ENCODE results near the gene SCAP.

The SCAP gene

DNA sequence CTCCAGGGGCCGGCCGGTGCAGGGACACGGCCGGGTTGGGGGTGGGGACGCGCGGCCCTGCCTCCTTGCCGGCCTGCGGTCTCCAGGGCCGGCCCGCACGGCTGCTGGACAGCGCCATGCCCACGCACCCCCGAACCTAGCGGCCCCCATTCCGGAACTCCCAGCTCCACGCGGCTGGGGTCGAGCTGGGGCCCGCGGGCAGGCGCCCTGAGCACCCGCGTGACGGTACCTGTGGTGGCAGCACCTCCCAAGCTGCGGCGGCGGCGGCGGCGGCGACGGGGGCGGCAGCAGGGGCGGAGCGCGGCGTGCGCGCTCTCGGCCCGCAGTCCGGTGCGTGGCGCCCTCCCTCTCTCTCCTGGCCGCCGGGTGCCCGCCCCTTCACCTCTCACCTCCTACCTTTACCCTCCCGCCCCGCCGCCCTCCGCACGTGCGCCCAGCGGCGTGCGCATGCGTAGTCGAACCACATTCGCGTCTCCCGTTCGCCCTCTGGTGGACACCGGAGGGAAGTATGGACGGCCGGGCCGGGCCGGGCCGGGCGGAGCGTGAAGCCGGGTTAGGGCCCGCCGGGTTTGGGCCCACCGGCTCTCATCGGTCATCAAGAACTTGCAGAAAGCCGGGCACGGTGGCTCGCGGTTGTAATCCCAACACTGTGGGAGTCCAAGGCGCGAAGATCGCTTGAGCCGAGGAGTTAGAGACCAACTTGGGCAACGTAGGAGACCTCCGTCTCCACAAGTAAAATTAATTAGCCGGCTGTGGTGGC is at the start of gene SCAP:
SCAP (minus strand) TSS at position 372 of the 760 bp plus-strand sequence. CDS start 32,948 bp downstream, outside the sequence.
- no peaks in the 10 kb centered on the region for H3K36me3 ChIP-seq (ENCODE audit: control insufficient read depth in 2 of 2, insufficient read depth in 2 of 2, low read length in 2 of 2)
- no peaks in the 10 kb centered on the region for H3K9me3 ChIP-seq (ENCODE audit: control insufficient read depth in 2 of 2, low read length in 2 of 2)
- peak within 1 kb of the TSS; percentile 73 to 97 for H3K4me3 ChIP-seq (ENCODE audit: low read length in 2 of 2)
- peak within 1 kb of the TSS; percentile 79 for H3K27ac ChIP-seq (ENCODE audit: low read depth in 2 of 2, low read length in 2 of 2)
- H3K27me3 ChIP-seq (ENCODE audit: control insufficient read depth in 2 of 2, insufficient read depth in 2 of 2, low read length in 2 of 2), result no peaks in the 10 kb centered on the region
- peaks cover 14 to 16% of the 10 kb centered on the region in 2 donors for H3K4me1 ChIP-seq (ENCODE audit: control insufficient read depth in 2 of 2, insufficient read depth in 2 of 2, low read length in 2 of 2)
- H3K9ac ChIP-seq (ENCODE audit: low read depth in 1 of 2, low read length in 2 of 2), result peak within 1 kb of the TSS; percentile 81 to 86

GRCh38 chr3:47523310-47524073 is 47.8 kb upstream of the SCAP start:
- no peak overlapping the region for H3K27ac ChIP-seq (ENCODE audit: low read depth in 2 of 2, low read length in 2 of 2)
- peaks cover 5 to 6% of the 10 kb centered on the region in 2 donors for H3K4me1 ChIP-seq (ENCODE audit: control insufficient read depth in 2 of 2, insufficient read depth in 2 of 2, low read length in 2 of 2)
- no peak overlapping the region for H3K4me3 ChIP-seq (ENCODE audit: low read length in 2 of 2)
- no peak overlapping the region for H3K9ac ChIP-seq (ENCODE audit: low read depth in 1 of 2, low read length in 2 of 2)
- H3K27me3 ChIP-seq (ENCODE audit: control insufficient read depth in 2 of 2, insufficient read depth in 2 of 2, low read length in 2 of 2), result no peaks in the 10 kb centered on the region
- H3K36me3 ChIP-seq (ENCODE audit: control insufficient read depth in 2 of 2, insufficient read depth in 2 of 2, low read length in 2 of 2), result no peaks in the 10 kb centered on the region
- no peaks in the 10 kb centered on the region for H3K9me3 ChIP-seq (ENCODE audit: control insufficient read depth in 2 of 2, low read length in 2 of 2)

DNA sequence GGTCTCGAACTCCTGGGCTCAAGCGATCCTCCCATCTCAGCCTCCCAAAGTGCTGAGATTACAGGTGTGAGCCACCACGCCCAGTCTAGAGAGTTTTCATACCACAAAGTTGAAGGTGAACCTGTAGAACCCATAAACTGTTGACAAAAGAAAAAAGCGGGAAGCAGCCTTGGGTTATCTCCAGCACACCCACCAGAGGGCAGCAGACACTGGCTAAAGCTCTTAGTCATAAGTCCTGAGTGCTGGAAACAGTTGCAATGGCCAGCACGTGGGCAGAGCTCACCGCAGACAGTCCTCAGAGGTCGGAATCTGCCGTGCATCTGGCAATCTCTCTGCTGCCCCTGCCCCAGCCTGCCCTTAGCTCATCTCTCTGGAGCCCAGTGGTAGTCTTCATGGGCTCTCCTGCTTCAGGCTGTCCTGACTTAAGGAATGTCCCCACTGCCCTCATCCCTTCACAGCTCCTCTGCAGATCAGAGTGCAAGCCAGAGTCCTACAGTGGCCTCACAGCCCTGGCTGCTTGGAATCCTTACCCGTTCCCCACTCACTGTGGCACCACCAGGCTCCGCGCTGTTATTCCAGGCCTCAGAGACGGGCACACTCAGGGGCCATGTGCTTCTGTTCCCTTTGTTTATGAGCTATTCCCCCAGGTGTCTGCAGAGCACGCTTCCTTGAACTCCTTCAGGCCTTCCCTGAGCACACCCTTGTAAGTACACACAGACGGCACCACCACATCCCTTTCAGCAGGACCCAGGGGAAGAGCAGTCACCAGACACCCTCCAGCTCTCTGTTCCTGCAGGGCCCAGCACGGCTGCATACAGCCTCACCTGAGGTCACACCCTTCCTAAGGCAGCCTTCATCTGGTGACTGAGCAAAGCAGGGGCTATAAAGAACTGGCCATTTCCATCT is 46.6 kb upstream of the SCAP start:
- Histone ChIP-seq H3K27ac (ENCODE audit: low read depth in 2 of 2, low read length in 2 of 2) (no peak overlapping the region), H3K36me3 (ENCODE audit: control insufficient read depth in 2 of 2, insufficient read depth in 2 of 2, low read length in 2 of 2) (no peaks in the 10 kb centered on the region), H3K9ac (ENCODE audit: low read depth in 1 of 2, low read length in 2 of 2) (no peak overlapping the region), H3K27me3 (ENCODE audit: control insufficient read depth in 2 of 2, insufficient read depth in 2 of 2, low read length in 2 of 2) (no peaks in the 10 kb centered on the region), H3K4me3 (ENCODE audit: low read length in 2 of 2) (peak overlapping the region in 1 of 2 donors; percentile 31), H3K4me1 (ENCODE audit: control insufficient read depth in 2 of 2, insufficient read depth in 2 of 2, low read length in 2 of 2) (peaks cover 5 to 6% of the 10 kb centered on the region in 2 donors), H3K9me3 (ENCODE audit: control insufficient read depth in 2 of 2, low read length in 2 of 2) (no peaks in the 10 kb centered on the region)

DNA sequence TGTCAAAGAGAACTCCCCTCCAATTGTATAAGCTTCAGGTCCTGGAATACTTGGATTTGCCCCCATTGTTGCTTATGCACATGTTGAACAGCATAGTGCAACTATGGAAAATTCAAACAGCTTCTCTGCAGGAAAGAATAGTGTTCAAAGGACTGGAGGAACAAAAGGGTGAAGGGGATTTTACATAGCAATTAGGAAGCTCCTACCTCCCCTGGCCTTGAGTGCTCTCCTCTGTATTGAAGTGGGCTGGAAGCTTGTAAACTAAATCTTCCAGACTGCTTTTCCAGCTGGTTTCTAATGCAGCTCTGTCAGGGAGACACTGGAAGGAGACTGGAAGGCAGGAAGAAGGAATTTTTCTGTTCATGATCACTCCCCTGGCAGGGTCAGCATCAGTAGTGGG is 45.0 kb upstream of the SCAP start:
- H3K27ac ChIP-seq (ENCODE audit: low read depth in 2 of 2, low read length in 2 of 2), result no peak overlapping the region
- no peaks in the 10 kb centered on the region for H3K9me3 ChIP-seq (ENCODE audit: control insufficient read depth in 2 of 2, low read length in 2 of 2)
- no peaks in the 10 kb centered on the region for H3K27me3 ChIP-seq (ENCODE audit: control insufficient read depth in 2 of 2, insufficient read depth in 2 of 2, low read length in 2 of 2)

DNA sequence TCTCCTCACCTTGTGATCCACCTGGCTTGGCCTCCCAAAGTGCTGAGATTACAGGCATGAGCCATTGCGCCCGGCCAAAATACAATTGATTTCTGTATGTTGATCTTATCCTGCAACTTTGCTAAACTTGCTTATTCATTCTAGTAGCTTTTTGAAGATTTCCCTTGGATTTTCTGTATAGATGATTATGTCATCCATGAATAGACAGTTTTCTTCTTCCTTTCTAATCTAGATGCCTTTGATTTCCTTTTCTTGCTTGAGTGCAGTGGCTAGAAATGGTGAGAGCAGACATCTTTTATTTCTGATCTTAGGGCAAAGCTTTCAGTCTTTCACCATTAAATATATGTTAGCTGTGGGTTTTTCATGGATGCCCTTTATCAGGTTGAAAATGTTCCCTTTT is 42.2 kb upstream of the SCAP start:
- Histone ChIP-seq H3K27ac (ENCODE audit: low read depth in 2 of 2, low read length in 2 of 2) (no peak overlapping the region), H3K27me3 (ENCODE audit: control insufficient read depth in 2 of 2, insufficient read depth in 2 of 2, low read length in 2 of 2) (no peaks in the 10 kb centered on the region), H3K9me3 (ENCODE audit: control insufficient read depth in 2 of 2, low read length in 2 of 2) (no peaks in the 10 kb centered on the region), H3K4me3 (ENCODE audit: low read length in 2 of 2) (no peak overlapping the region), H3K4me1 (ENCODE audit: control insufficient read depth in 2 of 2, insufficient read depth in 2 of 2, low read length in 2 of 2) (peaks cover 5 to 6% of the 10 kb centered on the region in 2 donors), H3K9ac (ENCODE audit: low read depth in 1 of 2, low read length in 2 of 2) (no peak overlapping the region), H3K36me3 (ENCODE audit: control insufficient read depth in 2 of 2, insufficient read depth in 2 of 2, low read length in 2 of 2) (no peaks in the 10 kb centered on the region)

More for the DNA sequence above, 45.0 kb upstream of the SCAP start:
- peaks cover 5 to 6% of the 10 kb centered on the region in 2 donors for H3K4me1 ChIP-seq (ENCODE audit: control insufficient read depth in 2 of 2, insufficient read depth in 2 of 2, low read length in 2 of 2)
- H3K4me3 ChIP-seq (ENCODE audit: low read length in 2 of 2), result no peak overlapping the region
- no peak overlapping the region for H3K9ac ChIP-seq (ENCODE audit: low read depth in 1 of 2, low read length in 2 of 2)
- H3K36me3 ChIP-seq (ENCODE audit: control insufficient read depth in 2 of 2, insufficient read depth in 2 of 2, low read length in 2 of 2), result no peaks in the 10 kb centered on the region

DNA sequence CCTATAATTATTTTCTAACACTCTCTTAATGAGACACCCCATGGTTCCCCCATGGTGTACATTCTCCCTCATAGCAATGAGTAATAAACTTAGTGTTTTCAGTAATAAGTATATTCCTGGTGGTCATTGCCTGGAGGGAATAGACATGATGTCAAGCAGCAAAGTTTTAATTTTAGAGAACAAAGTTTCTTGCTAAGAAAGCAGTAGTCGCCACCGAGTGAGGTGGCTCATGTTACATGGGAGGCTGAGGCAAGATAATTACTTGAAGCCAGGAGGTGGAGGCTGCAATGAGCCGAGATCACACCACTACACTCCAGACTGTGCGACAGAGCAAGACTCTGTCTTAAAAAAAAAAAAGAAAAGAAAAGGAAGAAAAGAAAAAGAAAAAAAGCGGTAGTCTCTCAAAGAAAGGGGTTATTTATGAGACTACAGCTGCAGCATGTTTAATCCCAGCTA is 40.2 kb upstream of the SCAP start:
- Histone ChIP-seq H3K27me3 (ENCODE audit: control insufficient read depth in 2 of 2, insufficient read depth in 2 of 2, low read length in 2 of 2) (no peaks in the 10 kb centered on the region), H3K4me1 (ENCODE audit: control insufficient read depth in 2 of 2, insufficient read depth in 2 of 2, low read length in 2 of 2) (peaks cover 4 to 5% of the 10 kb centered on the region in 2 donors), H3K4me3 (ENCODE audit: low read length in 2 of 2) (no peak overlapping the region)

DNA sequence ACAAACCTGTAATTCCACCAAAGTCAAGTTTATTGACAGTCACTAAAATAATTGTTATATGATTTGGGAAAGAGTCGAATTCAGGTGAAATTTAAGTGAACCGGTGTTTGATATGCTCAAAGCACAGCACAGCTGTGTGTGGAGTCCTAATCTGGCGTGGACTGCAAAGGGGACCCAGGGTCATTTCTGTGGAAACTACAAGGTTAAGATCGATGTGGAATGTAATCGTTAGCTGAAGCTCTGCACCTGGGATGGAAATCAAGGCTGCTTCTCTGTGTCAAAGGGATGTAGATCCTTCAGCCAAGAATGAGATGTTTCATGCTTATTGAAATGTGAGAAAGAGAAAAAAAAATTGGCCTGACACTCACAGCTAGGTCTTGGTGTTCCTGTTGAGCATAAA is 39.4 kb upstream of the SCAP start:
- Histone ChIP-seq H3K9ac (ENCODE audit: low read depth in 1 of 2, low read length in 2 of 2) (no peak overlapping the region), H3K4me3 (ENCODE audit: low read length in 2 of 2) (no peak overlapping the region), H3K9me3 (ENCODE audit: control insufficient read depth in 2 of 2, low read length in 2 of 2) (no peaks in the 10 kb centered on the region), H3K4me1 (ENCODE audit: control insufficient read depth in 2 of 2, insufficient read depth in 2 of 2, low read length in 2 of 2) (peaks cover 4 to 5% of the 10 kb centered on the region in 2 donors), H3K36me3 (ENCODE audit: control insufficient read depth in 2 of 2, insufficient read depth in 2 of 2, low read length in 2 of 2) (peaks cover 0 to 6% of the 10 kb centered on the region in 2 donors), H3K27ac (ENCODE audit: low read depth in 2 of 2, low read length in 2 of 2) (no peak overlapping the region), H3K27me3 (ENCODE audit: control insufficient read depth in 2 of 2, insufficient read depth in 2 of 2, low read length in 2 of 2) (no peaks in the 10 kb centered on the region)

More for the DNA sequence above, 40.2 kb upstream of the SCAP start:
- no peak overlapping the region for H3K27ac ChIP-seq (ENCODE audit: low read depth in 2 of 2, low read length in 2 of 2)
- no peaks in the 10 kb centered on the region for H3K36me3 ChIP-seq (ENCODE audit: control insufficient read depth in 2 of 2, insufficient read depth in 2 of 2, low read length in 2 of 2)
- H3K9ac ChIP-seq (ENCODE audit: low read depth in 1 of 2, low read length in 2 of 2), result no peak overlapping the region
- H3K9me3 ChIP-seq (ENCODE audit: control insufficient read depth in 2 of 2, low read length in 2 of 2), result no peaks in the 10 kb centered on the region

DNA sequence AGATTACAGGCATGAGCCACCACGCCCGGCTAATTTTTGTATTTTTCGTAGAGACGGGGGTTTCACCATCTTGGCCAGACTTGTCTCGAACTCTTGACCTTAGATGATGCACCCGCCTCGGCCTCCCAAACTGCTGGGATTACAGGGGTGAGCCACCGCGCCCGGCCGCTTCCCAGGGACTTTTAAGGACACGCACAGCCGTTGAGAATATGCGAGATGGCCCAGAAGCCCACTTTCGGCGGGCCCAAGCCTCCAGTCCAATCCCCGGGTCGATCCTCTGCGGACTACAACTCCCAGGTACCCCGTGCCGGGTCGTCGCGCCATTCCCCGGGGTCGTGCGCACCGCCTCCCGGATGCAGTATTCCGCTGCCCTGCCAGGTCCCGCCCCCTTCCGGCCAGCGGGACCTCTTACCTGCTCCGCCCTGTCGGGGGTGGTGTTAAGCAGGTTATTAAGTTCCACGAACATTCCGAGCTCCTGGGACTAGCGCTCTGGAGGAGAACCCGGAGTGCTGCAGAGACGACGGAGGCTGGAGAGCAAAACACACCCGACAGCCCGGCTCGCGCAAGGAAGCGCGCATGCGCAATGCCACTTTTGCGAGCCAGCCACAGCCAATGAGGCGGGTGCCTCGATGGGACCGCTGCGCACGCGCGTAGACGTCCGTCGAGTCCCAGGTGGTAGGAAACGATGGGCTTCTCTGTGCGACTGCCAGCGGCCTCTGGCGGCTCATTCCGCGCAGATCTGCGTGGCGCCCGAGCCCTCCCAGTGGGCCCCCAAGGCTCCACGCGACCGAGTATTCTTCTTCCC is 37.6 kb upstream of the SCAP start, which contains the start of gene ELP6:
ELP6 (minus strand) TSS at position 588 of the 805 bp plus-strand sequence; CDS start at position 466, 122 bp downstream.
- peaks cover 0 to 14% of the 10 kb centered on the region in 2 donors for H3K36me3 ChIP-seq (ENCODE audit: control insufficient read depth in 2 of 2, insufficient read depth in 2 of 2, low read length in 2 of 2)
- peaks cover 4 to 5% of the 10 kb centered on the region in 2 donors for H3K4me1 ChIP-seq (ENCODE audit: control insufficient read depth in 2 of 2, insufficient read depth in 2 of 2, low read length in 2 of 2)
- H3K9me3 ChIP-seq (ENCODE audit: control insufficient read depth in 2 of 2, low read length in 2 of 2), result no peaks in the 10 kb centered on the region
- H3K9ac ChIP-seq (ENCODE audit: low read depth in 1 of 2, low read length in 2 of 2), result peak within 1 kb of the TSS; percentile 80 to 84
- H3K27me3 ChIP-seq (ENCODE audit: control insufficient read depth in 2 of 2, insufficient read depth in 2 of 2, low read length in 2 of 2), result no peaks in the 10 kb centered on the region
- peak within 1 kb of the TSS; percentile 96 to 99 for H3K27ac ChIP-seq (ENCODE audit: low read depth in 2 of 2, low read length in 2 of 2)
- H3K4me3 ChIP-seq (ENCODE audit: low read length in 2 of 2), result peak within 1 kb of the TSS; percentile 89 to 96

Measured in mucosa of rectum (tissue), 2 donors.